ENCODE measurements around the gene TBC1D7. TPM values are rescaled to one million over a fixed set of nuclear protein-coding genes. Genes with fewer than 3 reads are reported as not detected.

TBC1D7 gene
- total RNA-seq, 4 donors from 2014 or later = 6.9 to 10.7 (median 9.6) TPM

DNA sequence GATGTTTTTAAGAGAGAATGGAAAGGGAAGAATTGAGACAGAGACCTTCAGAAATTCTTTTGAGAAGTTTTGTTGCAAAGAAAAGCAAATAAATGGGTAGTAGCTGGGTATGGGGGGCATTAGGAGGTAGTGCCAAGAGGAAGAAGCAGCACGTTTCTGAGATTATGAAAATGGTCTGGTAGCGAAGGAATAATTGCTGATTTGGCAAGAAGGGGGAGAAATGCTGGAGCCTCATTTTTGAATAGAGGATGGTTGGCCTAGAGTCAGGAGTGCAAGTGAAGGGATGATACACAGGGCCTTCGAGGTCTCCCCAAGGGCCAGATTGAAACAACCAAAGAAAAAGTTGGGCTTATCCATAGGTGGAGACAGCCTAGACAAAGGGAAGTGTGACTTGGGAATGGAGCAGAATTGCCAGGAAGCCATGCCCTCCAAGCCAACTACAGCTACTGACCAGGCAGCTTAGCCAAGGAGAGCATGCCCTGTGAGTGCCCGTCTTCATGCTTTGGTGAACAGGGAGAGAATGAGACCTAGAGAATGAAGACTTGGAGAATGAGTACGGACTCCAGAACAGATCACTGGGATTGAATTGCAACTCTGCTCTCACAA lies 14.2 kb upstream of the TBC1D7 start:
- intact Hi-C loops (cut with DNase I) = no loop called here
- TF ChIP-seq, protein P1, sequence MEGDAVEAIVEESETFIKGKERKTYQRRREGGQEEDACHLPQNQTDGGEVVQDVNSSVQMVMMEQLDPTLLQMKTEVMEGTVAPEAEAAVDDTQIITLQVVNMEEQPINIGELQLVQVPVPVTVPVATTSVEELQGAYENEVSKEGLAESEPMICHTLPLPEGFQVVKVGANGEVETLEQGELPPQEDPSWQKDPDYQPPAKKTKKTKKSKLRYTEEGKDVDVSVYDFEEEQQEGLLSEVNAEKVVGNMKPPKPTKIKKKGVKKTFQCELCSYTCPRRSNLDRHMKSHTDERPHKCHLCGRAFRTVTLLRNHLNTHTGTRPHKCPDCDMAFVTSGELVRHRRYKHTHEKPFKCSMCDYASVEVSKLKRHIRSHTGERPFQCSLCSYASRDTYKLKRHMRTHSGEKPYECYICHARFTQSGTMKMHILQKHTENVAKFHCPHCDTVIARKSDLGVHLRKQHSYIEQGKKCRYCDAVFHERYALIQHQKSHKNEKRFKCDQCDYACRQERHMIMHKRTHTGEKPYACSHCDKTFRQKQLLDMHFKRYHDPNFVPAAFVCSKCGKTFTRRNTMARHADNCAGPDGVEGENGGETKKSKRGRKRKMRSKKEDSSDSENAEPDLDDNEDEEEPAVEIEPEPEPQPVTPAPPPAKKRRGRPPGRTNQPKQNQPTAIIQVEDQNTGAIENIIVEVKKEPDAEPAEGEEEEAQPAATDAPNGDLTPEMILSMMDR (IDR thresholded peaks at IDR 0.05) = no peak
- TF ChIP-seq POLR2A (IDR thresholded peaks at IDR 0.05) = no peak
- no peak overlapping the region for H3K4me3 ChIP-seq (replicated peaks in 1 of 3)
- H3K27ac ChIP-seq = no peak overlapping the region
- DNase-seq = no peak
- H3K4me1 ChIP-seq = no peaks in the 10 kb centered on the region
- no peaks in the 10 kb centered on the region for H3K36me3 ChIP-seq
- no peaks in the 10 kb centered on the region for H3K9me3 ChIP-seq
- 81 to 89% methylated on average over 5 of the region's 5 CpGs for whole genome bisulfite sequencing, 2 donors
- no peaks in the 10 kb centered on the region for H3K27me3 ChIP-seq

GRCh38 chr6:13339863-13340630 lies 11.7 kb upstream of the TBC1D7 start:
- no peaks in the 10 kb centered on the region for H3K36me3 ChIP-seq
- no peak overlapping the region for H3K27ac ChIP-seq
- no peak for DNase-seq
- no peak overlapping the region for H3K4me3 ChIP-seq (replicated peaks in 1 of 3)
- no peak for TF ChIP-seq POLR2A (IDR thresholded peaks at IDR 0.05)
- TF ChIP-seq, protein P1 (IDR thresholded peaks at IDR 0.05) = no peak
- intact Hi-C loops (cut with DNase I) = loop anchor here (5.0 kb wide), 1 partner anchor 202 kb away; no protein-coding TSS in a partner anchor
- H3K4me1 ChIP-seq = no peaks in the 10 kb centered on the region
- 56 to 63% methylated on average over 8 of the region's 8 CpGs for WGBS, 2 donors
- no peaks in the 10 kb centered on the region for H3K9me3 ChIP-seq
- no peaks in the 10 kb centered on the region for H3K27me3 ChIP-seq

GRCh38 chr6:13338038-13338437 lies 9.7 kb upstream of the TBC1D7 start:
- intact Hi-C loops (cut with DNase I) = loop anchor here (5.0 kb wide), 1 partner anchor 204 kb away; no protein-coding TSS in a partner anchor
- WGBS, 2 donors = 73 to 88% methylated on average over 5 of the region's 5 CpGs
- Histone ChIP-seq H3K27ac (no peak overlapping the region), H3K27me3 (no peaks in the 10 kb centered on the region), H3K36me3 (no peaks in the 10 kb centered on the region), H3K4me1 (no peaks in the 10 kb centered on the region), H3K9me3 (no peaks in the 10 kb centered on the region), H3K4me3 (replicated peaks in 1 of 3) (no peak overlapping the region)
- TF ChIP-seq POLR2A (IDR thresholded peaks at IDR 0.05) = no peak
- TF ChIP-seq, protein P1 (IDR thresholded peaks at IDR 0.05) = no peak
- no peak for DNase-seq

- no peak for TF ChIP-seq POLR2A (IDR thresholded peaks at IDR 0.05)
- TF ChIP-seq, protein P1 (IDR thresholded peaks at IDR 0.05) = peak; percentile 69 to 93 (median 86)
- intact Hi-C loops (cut with DNase I) = loop anchor here (5.0 kb wide), 1 partner anchor 206 kb away; no protein-coding TSS in a partner anchor
- WGBS, 2 donors = 32 to 33% methylated on average over 11 of the region's 11 CpGs
- Histone ChIP-seq H3K27me3 (no peaks in the 10 kb centered on the region), H3K36me3 (no peaks in the 10 kb centered on the region), H3K4me1 (no peaks in the 10 kb centered on the region), H3K4me3 (replicated peaks in 1 of 3) (no peak overlapping the region), H3K27ac (no peak overlapping the region), H3K9me3 (no peaks in the 10 kb centered on the region)
- peak; percentile 78 to 81 for DNase-seq
Measured at GRCh38 chr6:13336553-13336952, 8.2 kb upstream of the TBC1D7 start.

- Histone ChIP-seq H3K27me3 (no peaks in the 10 kb centered on the region), H3K36me3 (no peaks in the 10 kb centered on the region), H3K9me3 (no peaks in the 10 kb centered on the region), H3K4me3 (replicated peaks in 1 of 3) (no peak overlapping the region), H3K27ac (no peak overlapping the region), H3K4me1 (no peaks in the 10 kb centered on the region)
- TF ChIP-seq, protein P1 (IDR thresholded peaks at IDR 0.05) = no peak
- TF ChIP-seq POLR2A (IDR thresholded peaks at IDR 0.05) = no peak
- WGBS, 2 donors = 63 to 64% methylated on average over 3 of the region's 3 CpGs
- intact Hi-C loops (cut with DNase I) = loop anchor here (5.0 kb wide), 2 partner anchors 207 to 423 kb away; no protein-coding TSS in a partner anchor
- DNase-seq = no peak
Measured at GRCh38 chr6:13334953-13335352, 6.6 kb upstream of the TBC1D7 start.

Data from thyroid gland (tissue), 4 donors.